GM12878 (cell line): ENCODE measurements around the gene DUOX2. TPM values are rescaled to one million over a fixed set of nuclear protein-coding genes. Genes with fewer than 3 reads are reported as not detected.

Source experiments
- CTCF ChIP-seq, 3 experiments: IDR thresholded peaks in 2 of 3; conservative IDR thresholded peaks in 1 of 3; 2 replicates each; pipeline ENCODE4 v1.5.1; 2011; ENCODE audit warnings: low read depth in 3 of 3, low read length in 3 of 3, mild to moderate bottlenecking in 3 of 3, control low read depth in 2 of 3, moderate library complexity in 2 of 3, inconsistent platforms in 1 of 3, mixed read lengths in 1 of 3; ENCODE audit not compliant: control insufficient read depth in 2 of 3, insufficient read depth in 1 of 3; ENCODE audit errors: extremely low read depth in 1 of 3
- JUNB ChIP-seq: IDR thresholded peaks from 2 replicates; pipeline ENCODE4 v1.6.1; 2016; ENCODE audit warnings: antibody characterized with exemption, mild to moderate bottlenecking
- NBN ChIP-seq: fragments of 450-650 bp; IDR thresholded peaks from 2 replicates; pipeline ENCODE4 v1.6.1; 2016
- NR2F1 ChIP-seq: fragments of 450-650 bp; conservative IDR thresholded peaks from 2 replicates; pipeline ENCODE4 v1.6.1; 2017; ENCODE audit warnings: mild to moderate bottlenecking
- RAD51 ChIP-seq: fragments of 450-650 bp; IDR thresholded peaks from 2 replicates; pipeline ENCODE4 v1.6.1; 2016; ENCODE audit warnings: moderate library complexity, mild to moderate bottlenecking, inconsistent platforms
- RUNX3 ChIP-seq: IDR thresholded peaks from 2 replicates; pipeline ENCODE4 v1.6.1; 2012; ENCODE audit warnings: low read length, inconsistent platforms
- SMAD1 ChIP-seq: fragments of 450-650 bp; IDR thresholded peaks from 2 replicates; pipeline ENCODE4 v1.6.1; 2018; ENCODE audit warnings: mild to moderate bottlenecking, low read depth; ENCODE audit not compliant: partially characterized antibody
- SMC3 ChIP-seq: IDR thresholded peaks from 2 replicates; pipeline ENCODE4 v1.6.1; 2011; ENCODE audit warnings: low read length, improper control_type of control experiment, borderline replicate concordance
- SUZ12 ChIP-seq: fragments of 200-600 bp; sonication (generic); IDR thresholded peaks from one replicate; pipeline ENCODE4 v1.6.1; 2018; ENCODE audit warnings: antibody characterized with exemption, mild to moderate bottlenecking; ENCODE audit not compliant: unreplicated experiment
- polyA plus RNA-seq, 11 experiments: library from polyadenylated mRNA; depleted of rRNA in 4 of 11; unstranded in 6 of 11; stranded (reverse) in 5 of 11; fragments of >200 nt; fragmentation: Nextera tagmentation in 4 of 11; fragmentation: Illumina TruSeq in 1 of 11; extraction: Ambion mirVana in 4 of 11; extraction: Trizol in 1 of 11; gene quantifications; 1 replicate in 1 of 11; 2 replicates in 10 of 11; pipeline versions ENCODE4 v1.2.1 to v1.2.3, GENCODE V29; 2011 to 2016; ENCODE audit warnings: inconsistent platforms in 2 of 11, missing spikeins in 2 of 11, low read depth in 1 of 11
- total RNA-seq, 4 experiments: library from RNA; depleted of rRNA in 3 of 4; stranded (reverse); fragments of >200 nt in 3 of 4; fragmentation: Illumina TruSeq in 1 of 4; extraction: Trizol in 1 of 4; gene quantifications; 2 replicates each; pipeline versions ENCODE4 v1.2.1 to v1.2.3, GENCODE V29; 2013 to 2021
- TF ChIP-seq, protein P1 (sequence below): IDR thresholded peaks from 2 replicates; pipeline ENCODE4 v1.6.1; 2012; ENCODE audit warnings: low read depth, low read length, improper control_type of control experiment

The DUOX2 gene
- total and polyA plus RNA-seq, 10 of the 15 experiments (the other 5 are each of a cell fraction or from before 2014, with no cell fraction given), result 0.05 TPM; not detected in 9

DNA sequence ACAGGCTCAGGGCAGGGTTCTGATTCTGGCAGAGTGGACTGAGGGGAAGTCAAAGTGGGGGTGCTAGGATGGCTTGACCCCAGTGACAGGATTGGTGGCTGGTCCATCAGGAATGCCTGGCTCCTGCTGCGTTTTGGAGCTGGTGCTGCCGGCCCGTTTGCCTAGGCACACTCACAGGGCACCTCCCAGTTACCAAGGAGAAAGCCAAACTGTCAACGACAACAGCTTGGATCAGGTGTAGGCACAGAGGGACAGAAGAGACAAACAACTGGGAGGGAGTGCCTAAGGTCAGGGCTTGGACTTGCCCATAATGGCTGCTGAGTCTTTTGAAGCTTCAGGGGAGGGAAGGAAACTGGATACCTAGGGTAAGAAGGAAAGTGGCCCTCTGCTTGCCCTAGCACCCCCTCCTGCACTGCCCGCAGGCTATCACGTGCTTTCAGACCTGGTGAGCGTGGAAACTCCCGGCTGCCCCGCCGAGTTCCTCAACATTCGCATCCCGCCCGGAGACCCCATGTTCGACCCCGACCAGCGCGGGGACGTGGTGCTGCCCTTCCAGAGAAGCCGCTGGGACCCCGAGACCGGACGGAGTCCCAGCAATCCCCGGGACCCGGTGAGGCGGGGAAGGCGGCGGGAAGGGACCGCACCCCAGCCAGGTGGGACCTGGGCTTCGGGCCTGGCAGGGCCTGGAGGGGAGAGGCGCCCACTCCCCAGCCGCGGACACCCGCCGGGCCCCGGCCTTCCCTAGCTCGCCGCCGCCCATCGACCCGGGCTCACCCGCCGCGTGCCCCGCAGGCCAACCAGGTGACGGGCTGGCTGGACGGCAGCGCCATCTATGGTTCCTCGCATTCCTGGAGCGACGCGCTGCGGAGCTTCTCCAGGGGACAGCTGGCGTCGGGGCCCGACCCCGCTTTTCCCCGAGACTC lies 21.0 kb upstream of the DUOX2 start (continued):
- TF ChIP-seq CTCF (IDR thresholded peaks at IDR 0.05 in 2 of 3, conservative IDR thresholded peaks at IDR 0.05 in 1 of 3; ENCODE audit: control insufficient read depth in 2 of 3, extremely low read depth in 1 of 3, insufficient read depth in 1 of 3, low read depth in 3 of 3, low read length in 3 of 3) (peak in 1 of 3 experiments; percentile 21; a peak in 2 of 6 replicates), SMC3 (no peak), JUNB (no peak), RAD51 (peak; percentile 65; the same call in 1 of the 2 replicates), NBN (no peak), SMAD1 (no peak), NR2F1 (peak; percentile 32; the same call in 1 of the 2 replicates), RUNX3 (no peak), SUZ12 (no peak)
- TF ChIP-seq, protein P1, sequence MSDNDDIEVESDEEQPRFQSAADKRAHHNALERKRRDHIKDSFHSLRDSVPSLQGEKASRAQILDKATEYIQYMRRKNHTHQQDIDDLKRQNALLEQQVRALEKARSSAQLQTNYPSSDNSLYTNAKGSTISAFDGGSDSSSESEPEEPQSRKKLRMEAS, result no peak
